GM12878 (cell line): ENCODE results near the gene ESCO1. TPM values are rescaled to one million over a fixed set of nuclear protein-coding genes. Genes with fewer than 3 reads are reported as not detected.

ENCODE experiments used
- EP300 ChIP-seq, 2 experiments: fragments of 150-350 bp in 1 of 2; IDR thresholded peaks; 2 replicates each; pipeline ENCODE4 v1.6.1; 2011 to 2012; ENCODE audit warnings: low read depth in 2 of 2, low read length in 2 of 2, borderline replicate concordance in 1 of 2, improper control_type of control experiment in 1 of 2, inconsistent platforms in 1 of 2; ENCODE audit not compliant: control insufficient read depth in 1 of 2
- HDAC6 ChIP-seq: fragments of 200-600 bp; sonication (generic); IDR thresholded peaks from one replicate; pipeline ENCODE4 v1.8.0; 2017; ENCODE audit warnings: antibody characterized with exemption; ENCODE audit not compliant: unreplicated experiment
- IKZF1 ChIP-seq: fragments of 450-650 bp; conservative IDR thresholded peaks from 2 replicates; pipeline ENCODE4 v1.6.1; 2017; ENCODE audit warnings: antibody characterized with exemption, mild to moderate bottlenecking
- JUND ChIP-seq: IDR thresholded peaks from 2 replicates; pipeline ENCODE4 v1.6.1; 2012; ENCODE audit warnings: low read depth, mild to moderate bottlenecking, low read length, improper control_type of control experiment, moderate library complexity
- KAT2A ChIP-seq: conservative IDR thresholded peaks from 2 replicates; pipeline ENCODE4 v1.6.1; 2011; ENCODE audit warnings: low read depth, low read length; ENCODE audit not compliant: control insufficient read depth
- MYB ChIP-seq: fragments of 150-350 bp; IDR thresholded peaks from 2 replicates; pipeline ENCODE4 v1.6.1; 2014; ENCODE audit warnings: mild to moderate bottlenecking, low read depth, low read length, borderline replicate concordance
- PBX3 ChIP-seq: IDR thresholded peaks from 2 replicates; pipeline ENCODE4 v1.6.1; 2011; ENCODE audit warnings: mild to moderate bottlenecking, low read depth, low read length, moderate library complexity; ENCODE audit not compliant: insufficient replicate concordance
- POU2F2 ChIP-seq: IDR thresholded peaks from 3 replicates; pipeline ENCODE4 v1.6.1; 2011; ENCODE audit warnings: low read depth, mild to moderate bottlenecking, low read length, borderline replicate concordance
- PRDM15 ChIP-seq: fragments of 450-650 bp; formaldehyde crosslinking; IDR thresholded peaks from 2 replicates; pipeline ENCODE4 v1.4.0; 2020; ENCODE audit warnings: mild to moderate bottlenecking, moderate library complexity
- RUNX3 ChIP-seq: IDR thresholded peaks from 2 replicates; pipeline ENCODE4 v1.6.1; 2012; ENCODE audit warnings: low read length, inconsistent platforms
- SKIL ChIP-seq: fragments of 450-650 bp; IDR thresholded peaks from 2 replicates; pipeline ENCODE4 v1.6.1; 2017; ENCODE audit warnings: mild to moderate bottlenecking, low read depth, inconsistent platforms; ENCODE audit not compliant: poor library complexity, severe bottlenecking
- SMARCA5 ChIP-seq: fragments of 450-650 bp; IDR thresholded peaks from 2 replicates; pipeline ENCODE4 v1.6.1; 2017; ENCODE audit warnings: mild to moderate bottlenecking
- TCF7 ChIP-seq: IDR thresholded peaks from 2 replicates; pipeline ENCODE4 v1.6.1; 2014; ENCODE audit warnings: antibody characterized with exemption, borderline replicate concordance
- ZBTB11 ChIP-seq: fragments of 450-650 bp; formaldehyde crosslinking; IDR thresholded peaks from 2 replicates; pipeline ENCODE4 v1.5.0; 2022; ENCODE audit warnings: mild to moderate bottlenecking, missing genetic modification characterization
- ZBTB33 ChIP-seq: fragments of 450-650 bp; IDR thresholded peaks from 2 replicates; pipeline ENCODE4 v1.6.1; 2017; ENCODE audit warnings: mild to moderate bottlenecking
- polyA plus RNA-seq, 11 experiments: library from polyadenylated mRNA; depleted of rRNA in 4 of 11; unstranded in 6 of 11; stranded (reverse) in 5 of 11; fragments of >200 nt; fragmentation: Nextera tagmentation in 4 of 11; fragmentation: Illumina TruSeq in 1 of 11; extraction: Ambion mirVana in 4 of 11; extraction: Trizol in 1 of 11; gene quantifications; 1 replicate in 1 of 11; 2 replicates in 10 of 11; pipeline versions ENCODE4 v1.2.1 to v1.2.3, GENCODE V29; 2011 to 2016; ENCODE audit warnings: inconsistent platforms in 2 of 11, missing spikeins in 2 of 11, low read depth in 1 of 11
- total RNA-seq, 4 experiments: library from RNA; depleted of rRNA in 3 of 4; stranded (reverse); fragments of >200 nt in 3 of 4; fragmentation: Illumina TruSeq in 1 of 4; extraction: Trizol in 1 of 4; gene quantifications; 2 replicates each; pipeline versions ENCODE4 v1.2.1 to v1.2.3, GENCODE V29; 2013 to 2021

ESCO1 gene
- total and polyA plus RNA-seq, 10 of the 15 experiments (the other 5 are each of a cell fraction or from before 2014, with no cell fraction given), result 8.6 to 22.4 (median 12.4) TPM

- peak; percentile 36; the same call in 1 of the 2 replicates for TF ChIP-seq ZBTB33
- no peak for TF ChIP-seq MYB
- TF ChIP-seq HDAC6, result no peak
- no peak for TF ChIP-seq SKIL
- TF ChIP-seq EP300 (IDR thresholded peaks at IDR 0.05; ENCODE audit: borderline replicate concordance in 1 of 2, control insufficient read depth in 1 of 2, low read depth in 2 of 2, low read length in 2 of 2), result no peak; a peak in 1 of 4 replicates
- TF ChIP-seq POU2F2, result peak; percentile 70
- no peak for TF ChIP-seq PRDM15 (CRISPR knock-in tag)
- TF ChIP-seq KAT2A, result no peak
- TF ChIP-seq JUND, result no peak
- TF ChIP-seq IKZF1, result peak; percentile 91
- peak; percentile 95 for TF ChIP-seq SMARCA5
- peak; percentile 83 for TF ChIP-seq RUNX3
- no peak for TF ChIP-seq ZBTB11 (CRISPR knock-in tag)
- TF ChIP-seq PBX3, result peak; percentile 38
- TF ChIP-seq TCF7, result no peak
Observed at GRCh38 chr18:21600526-21601410, at the start of gene ESCO1 (continued).
